WTC11 (cell line): ENCODE measurements around the gene TBC1D10B. TPM values are rescaled to one million over a fixed set of nuclear protein-coding genes. Genes with fewer than 3 reads are reported as not detected.
A peak's percentile ranks its signal among the peaks of the same experiment; 100 is the strongest.

Source experiments
- ATAC-seq: fragments of 200-7000 bp; cut with Tn5 transposase; 2 replicates; pipeline ENCODE4 v1.10.0; 2021; ENCODE audit warnings: mild to moderate bottlenecking, moderate library complexity
- CTCF ChIA-PET: fragments of 300-600 bp; sonication (Branson Sonifier 250); formaldehyde crosslinking; loops from one replicate; lab custom pipeline; 2021; ENCODE audit warnings: antibody characterized with exemption; lab: Charles Lee
- POLR2A ChIA-PET: fragments of 350-600 bp; sonication (Branson Sonifier 250); formaldehyde crosslinking; loops from one replicate; lab custom pipeline; 2021; ENCODE audit warnings: antibody characterized with exemption; lab: Charles Lee
- DNase-seq: peaks from one replicate; pipeline ENCODE4 v3.0.0; 2021; ENCODE audit warnings: low spot score
- H3K27ac Mint-ChIP-seq: 2 replicates; pipeline ENCODE4 v1.8.0; 2021; ENCODE audit warnings: mixed read lengths
- H3K27me3 Mint-ChIP-seq: 2 replicates; pipeline ENCODE4 v1.8.0; 2021; ENCODE audit warnings: low read depth, mild to moderate bottlenecking, moderate library complexity, mixed read lengths
- H3K36me3 Mint-ChIP-seq: 2 replicates; pipeline ENCODE4 v1.8.0; 2021; ENCODE audit warnings: mixed read lengths
- H3K4me1 Mint-ChIP-seq: 2 replicates; pipeline ENCODE4 v1.8.0; 2022; ENCODE audit warnings: mixed read lengths
- H3K4me3 Mint-ChIP-seq: 2 replicates; pipeline ENCODE4 v1.8.0; 2021; ENCODE audit warnings: mild to moderate bottlenecking, moderate library complexity, mixed read lengths
- H3K9me3 Mint-ChIP-seq: 2 replicates; pipeline ENCODE4 v1.8.0; 2021; ENCODE audit warnings: mixed read lengths
- ATF1 ChIP-seq: sonication (generic); formaldehyde crosslinking; IDR thresholded peaks from 2 replicates; pipeline ENCODE4 v1.8.1; 2023; ENCODE audit warnings: mild to moderate bottlenecking, moderate library complexity, missing genetic modification reagents
- E2F5 ChIP-seq: sonication (generic); formaldehyde crosslinking; IDR thresholded peaks from 2 replicates; pipeline ENCODE4 v1.8.1; 2022; ENCODE audit warnings: mild to moderate bottlenecking, moderate library complexity, missing genetic modification reagents
- FOXJ3 ChIP-seq: sonication (generic); formaldehyde crosslinking; IDR thresholded peaks from 2 replicates; pipeline ENCODE4 v1.9.0; 2021; ENCODE audit warnings: missing genetic modification reagents, mild to moderate bottlenecking, borderline replicate concordance
- FOXK1 ChIP-seq: sonication (generic); formaldehyde crosslinking; IDR thresholded peaks from 2 replicates; pipeline ENCODE4 v1.8.0; 2022; ENCODE audit warnings: mild to moderate bottlenecking, moderate library complexity, missing genetic modification reagents
- FOXP1 ChIP-seq: sonication (generic); formaldehyde crosslinking; IDR thresholded peaks from 2 replicates; pipeline ENCODE4 v1.8.0; 2022; ENCODE audit warnings: missing genetic modification reagents, mild to moderate bottlenecking, moderate library complexity, borderline replicate concordance
- GABPB1 ChIP-seq: sonication (generic); formaldehyde crosslinking; IDR thresholded peaks from 2 replicates; pipeline ENCODE4 v1.8.1; 2023; ENCODE audit warnings: mild to moderate bottlenecking, missing genetic modification reagents
- IRF2 ChIP-seq: sonication (generic); formaldehyde crosslinking; IDR thresholded peaks from 2 replicates; pipeline ENCODE4 v1.8.0; 2022; ENCODE audit warnings: low read depth, missing genetic modification reagents, borderline replicate concordance
- JAZF1 ChIP-seq: fragments of 250-450 bp; sonication (Bioruptor Pico); IDR thresholded peaks from 2 replicates; pipeline ENCODE4 v1.9.0; 2021; ENCODE audit warnings: moderate library complexity, mild to moderate bottlenecking, inconsistent platforms
- NFATC4 ChIP-seq: fragments of 250-450 bp; sonication (Bioruptor Pico); IDR thresholded peaks from 2 replicates; pipeline ENCODE4 v1.9.0; 2021; ENCODE audit warnings: mild to moderate bottlenecking
- NFE2L1 ChIP-seq: sonication (generic); formaldehyde crosslinking; IDR thresholded peaks from 2 replicates; pipeline ENCODE4 v1.8.1; 2023; ENCODE audit warnings: missing genetic modification reagents
- PRDM15 ChIP-seq: sonication (generic); formaldehyde crosslinking; IDR thresholded peaks from 2 replicates; pipeline ENCODE4 v1.8.0; 2022; ENCODE audit warnings: missing genetic modification reagents
- TCF7 ChIP-seq: sonication (generic); formaldehyde crosslinking; IDR thresholded peaks from 2 replicates; pipeline ENCODE4 v1.8.0; 2022; ENCODE audit warnings: mild to moderate bottlenecking, low read depth, missing genetic modification reagents, moderate library complexity
- USF1 ChIP-seq: sonication (generic); formaldehyde crosslinking; IDR thresholded peaks from 2 replicates; pipeline ENCODE4 v1.8.0; 2022; ENCODE audit warnings: mild to moderate bottlenecking, missing genetic modification reagents
- ZBTB21 ChIP-seq: sonication (generic); formaldehyde crosslinking; IDR thresholded peaks from 2 replicates; pipeline ENCODE4 v1.8.1; 2023; ENCODE audit warnings: mild to moderate bottlenecking, missing genetic modification reagents, borderline replicate concordance
- ZNF138 ChIP-seq: sonication (generic); formaldehyde crosslinking; conservative IDR thresholded peaks from 2 replicates; pipeline ENCODE4 v1.8.1; 2022; ENCODE audit warnings: mild to moderate bottlenecking, moderate library complexity, missing genetic modification reagents
- ZNF232 ChIP-seq: sonication (generic); formaldehyde crosslinking; IDR thresholded peaks from 2 replicates; pipeline ENCODE4 v1.8.0; 2022; ENCODE audit warnings: mild to moderate bottlenecking, missing genetic modification reagents
- ZNF396 ChIP-seq: fragments of 250-450 bp; sonication (Bioruptor Pico); IDR thresholded peaks from 2 replicates; pipeline ENCODE4 v1.8.0; 2021; ENCODE audit warnings: mild to moderate bottlenecking, moderate library complexity, borderline replicate concordance
- ZNF416 ChIP-seq: fragments of 250-450 bp; sonication (Bioruptor Pico); IDR thresholded peaks from 2 replicates; pipeline ENCODE4 v1.9.0; 2021; ENCODE audit warnings: mild to moderate bottlenecking, inconsistent platforms
- ZNF423 ChIP-seq: fragments of 250-450 bp; sonication (Bioruptor Pico); IDR thresholded peaks from 2 replicates; pipeline ENCODE4 v2.1.2; 2022; ENCODE audit warnings: mild to moderate bottlenecking, moderate library complexity
- total RNA-seq: library from RNA; stranded (reverse); gene quantifications from 3 replicates; pipeline ENCODE4 v1.2.3, GENCODE V29; 2021
- TF ChIP-seq, protein P1 (sequence below): fragments of 250-450 bp; sonication (Bioruptor Pico); IDR thresholded peaks from 2 replicates; pipeline ENCODE4 v1.8.0; 2021; ENCODE audit warnings: mild to moderate bottlenecking
- TF ChIP-seq, protein P2 (sequence below): sonication (generic); formaldehyde crosslinking; IDR thresholded peaks from 2 replicates; pipeline ENCODE4 v1.8.1; 2023; ENCODE audit warnings: mild to moderate bottlenecking, moderate library complexity, missing genetic modification reagents
- TF ChIP-seq, protein P3 (sequence below): fragments of 250-450 bp; sonication (Bioruptor Pico); IDR thresholded peaks from 2 replicates; pipeline ENCODE4 v2.1.2; 2022; ENCODE audit warnings: mild to moderate bottlenecking, moderate library complexity

TBC1D10B gene
- total RNA-seq, 1 experiment from 2014 or later, result 40.5 TPM

DNA sequence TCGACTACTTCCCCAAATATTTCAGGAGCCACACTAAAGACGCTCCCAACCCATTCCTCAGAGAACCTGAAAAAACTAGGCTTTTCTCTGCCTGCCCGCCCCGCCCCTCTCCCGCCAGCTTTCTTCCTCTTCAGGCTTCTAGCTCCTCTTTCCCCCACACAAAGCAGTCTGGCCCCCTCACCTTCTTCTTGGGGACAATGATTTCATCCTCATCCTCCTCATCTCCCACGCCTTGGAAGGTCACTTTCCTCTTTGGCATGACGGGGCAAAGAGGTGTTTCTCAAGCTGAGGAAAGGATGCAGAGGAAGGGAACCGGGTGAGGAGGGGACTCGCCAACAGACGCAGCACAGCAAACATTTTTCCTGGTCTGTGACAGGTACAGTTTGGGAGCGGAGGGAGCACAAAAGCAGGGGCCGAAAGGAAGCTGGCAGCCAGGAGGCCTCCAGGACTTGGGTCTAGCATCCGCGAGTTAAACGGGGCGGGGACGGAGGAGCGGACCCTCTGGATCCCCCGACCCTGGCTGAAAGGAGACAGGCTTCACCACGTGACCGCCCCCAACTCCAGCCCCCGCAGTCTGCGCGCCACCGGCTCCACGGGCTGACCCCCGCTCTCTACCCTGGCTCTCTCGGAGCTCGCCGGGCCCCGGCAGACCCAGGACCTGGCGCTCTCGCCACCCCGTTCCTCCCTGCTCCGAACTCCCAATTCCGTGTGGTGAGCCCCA is 15.7 kb downstream of the TBC1D10B start:
- CTCF ChIA-PET, result interaction anchor here (0.9 to 5.0 kb wide), 14 partner anchors 8 to 340 kb away, joined by 3 to 28 read pairs (median 4); partner anchors contain the start of genes DCTPP1, TBC1D10B, TBX6 and ZNF48
- H3K27me3 Mint-ChIP-seq, result no peaks in the 10 kb centered on the region; the same call in 1 of the 2 replicates
- peaks cover 35% of the 10 kb centered on the region for H3K36me3 Mint-ChIP-seq
- peak overlapping the region; percentile 98 for H3K27ac Mint-ChIP-seq
- DNase-seq, result peak; percentile 53
- peaks cover 21% of the 10 kb centered on the region for H3K4me1 Mint-ChIP-seq
- peak overlapping the region; percentile 93 for H3K4me3 Mint-ChIP-seq
- POLR2A ChIA-PET, result interaction anchor here (0.6 to 1.8 kb wide), 6 partner anchors 10 to 231 kb away, joined by 3 to 8 read pairs (median 4); partner anchors contain the start of genes TBC1D10B, ZNF48 and ZNF785
- no peaks in the 10 kb centered on the region for H3K9me3 Mint-ChIP-seq
- peak; percentile 43 for ATAC-seq
- TF ChIP-seq NFE2L1, result 0 out of 2 replicates have a peak, but pooled peaks have one; percentile 38
- TF ChIP-seq, protein P1, sequence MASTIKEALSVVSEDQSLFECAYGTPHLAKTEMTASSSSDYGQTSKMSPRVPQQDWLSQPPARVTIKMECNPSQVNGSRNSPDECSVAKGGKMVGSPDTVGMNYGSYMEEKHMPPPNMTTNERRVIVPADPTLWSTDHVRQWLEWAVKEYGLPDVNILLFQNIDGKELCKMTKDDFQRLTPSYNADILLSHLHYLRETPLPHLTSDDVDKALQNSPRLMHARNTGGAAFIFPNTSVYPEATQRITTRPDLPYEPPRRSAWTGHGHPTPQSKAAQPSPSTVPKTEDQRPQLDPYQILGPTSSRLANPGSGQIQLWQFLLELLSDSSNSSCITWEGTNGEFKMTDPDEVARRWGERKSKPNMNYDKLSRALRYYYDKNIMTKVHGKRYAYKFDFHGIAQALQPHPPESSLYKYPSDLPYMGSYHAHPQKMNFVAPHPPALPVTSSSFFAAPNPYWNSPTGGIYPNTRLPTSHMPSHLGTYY, result no peak
- no peak for TF ChIP-seq ZBTB21
- no peak for TF ChIP-seq ZNF232 (CRISPR knock-in tag)
- TF ChIP-seq E2F5 (CRISPR knock-in tag), result 0 out of 2 replicates have a peak, but pooled peaks have one; percentile 1
- no peak for TF ChIP-seq IRF2
- TF ChIP-seq ATF1 (CRISPR knock-in tag), result no peak
- no peak for TF ChIP-seq ZNF138 (CRISPR knock-in tag)
- TF ChIP-seq, protein P2, sequence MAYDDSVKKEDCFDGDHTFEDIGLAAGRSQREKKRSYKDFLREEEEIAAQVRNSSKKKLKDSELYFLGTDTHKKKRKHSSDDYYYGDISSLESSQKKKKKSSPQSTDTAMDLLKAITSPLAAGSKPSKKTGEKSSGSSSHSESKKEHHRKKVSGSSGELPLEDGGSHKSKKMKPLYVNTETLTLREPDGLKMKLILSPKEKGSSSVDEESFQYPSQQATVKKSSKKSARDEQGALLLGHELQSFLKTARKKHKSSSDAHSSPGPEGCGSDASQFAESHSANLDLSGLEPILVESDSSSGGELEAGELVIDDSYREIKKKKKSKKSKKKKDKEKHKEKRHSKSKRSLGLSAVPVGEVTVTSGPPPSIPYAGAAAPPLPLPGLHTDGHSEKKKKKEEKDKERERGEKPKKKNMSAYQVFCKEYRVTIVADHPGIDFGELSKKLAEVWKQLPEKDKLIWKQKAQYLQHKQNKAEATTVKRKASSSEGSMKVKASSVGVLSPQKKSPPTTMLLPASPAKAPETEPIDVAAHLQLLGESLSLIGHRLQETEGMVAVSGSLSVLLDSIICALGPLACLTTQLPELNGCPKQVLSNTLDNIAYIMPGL (CRISPR knock-in tag), result 0 out of 2 replicates have a peak, but pooled peaks have one; percentile 58
- 0 out of 2 replicates have a peak, but pooled peaks have one; percentile 20 for TF ChIP-seq FOXK1
- no peak for TF ChIP-seq JAZF1 (CRISPR knock-in tag)
- no peak for TF ChIP-seq ZNF416 (CRISPR knock-in tag)
- 0 out of 2 replicates have a peak, but pooled peaks have one; percentile 29 for TF ChIP-seq NFATC4 (CRISPR knock-in tag)
- no peak for TF ChIP-seq ZNF423 (CRISPR knock-in tag)
- TF ChIP-seq PRDM15 (CRISPR knock-in tag), result peak; percentile 45; the same call in 1 of the 2 replicates
- no peak for TF ChIP-seq TCF7
- no peak for TF ChIP-seq ZNF396 (CRISPR knock-in tag)
- TF ChIP-seq USF1 (CRISPR knock-in tag), result no peak
- TF ChIP-seq FOXP1 (CRISPR knock-in tag), result peak; percentile 19; the same call in 1 of the 2 replicates
- TF ChIP-seq, protein P3, sequence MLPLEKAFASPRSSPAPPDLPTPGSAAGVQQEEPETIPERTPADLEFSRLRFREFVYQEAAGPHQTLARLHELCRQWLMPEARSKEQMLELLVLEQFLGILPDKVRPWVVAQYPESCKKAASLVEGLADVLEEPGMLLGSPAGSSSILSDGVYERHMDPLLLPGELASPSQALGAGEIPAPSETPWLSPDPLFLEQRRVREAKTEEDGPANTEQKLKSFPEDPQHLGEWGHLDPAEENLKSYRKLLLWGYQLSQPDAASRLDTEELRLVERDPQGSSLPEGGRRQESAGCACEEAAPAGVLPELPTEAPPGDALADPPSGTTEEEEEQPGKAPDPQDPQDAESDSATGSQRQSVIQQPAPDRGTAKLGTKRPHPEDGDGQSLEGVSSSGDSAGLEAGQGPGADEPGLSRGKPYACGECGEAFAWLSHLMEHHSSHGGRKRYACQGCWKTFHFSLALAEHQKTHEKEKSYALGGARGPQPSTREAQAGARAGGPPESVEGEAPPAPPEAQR (CRISPR knock-in tag), result no peak
- TF ChIP-seq GABPB1, result no peak
- TF ChIP-seq FOXJ3 (CRISPR knock-in tag), result no peak
